SK-N-SH (cell line): Measurements from ENCODE around the gene PIAS1. TPM values are rescaled to one million over a fixed set of nuclear protein-coding genes. Genes with fewer than 3 reads are reported as not detected.

Experiments
- CTCF ChIA-PET: fragments of 300-600, 350-600 bp; formaldehyde crosslinking; extraction: SDS; loops from one replicate; lab custom pipeline; 2021; lab: Yijun Ruan, JAX
- POLR2A ChIA-PET: fragments of 350-600 bp; sonication (Branson Sonifier 250); formaldehyde crosslinking; extraction: SDS; loops from one replicate; lab custom pipeline; 2020; ENCODE audit warnings: antibody characterized with exemption, inconsistent platforms; lab: Yijun Ruan, JAX
- DNase-seq: peaks from one replicate; pipeline ENCODE4 v3.0.0; 2012
- H2AFZ ChIP-seq: fragments of 200-600 bp; sonication (generic); 2 replicates; pipeline ENCODE4 v1.8.1; 2016; ENCODE audit warnings: antibody characterized with exemption, mild to moderate bottlenecking, low read depth
- H3F3A ChIP-seq: fragments of 200-600 bp; sonication (generic); replicated peaks from 2 replicates; pipeline ENCODE3; 2016; ENCODE audit warnings: antibody characterized with exemption, mild to moderate bottlenecking; ENCODE audit not compliant: insufficient read depth
- H3K27ac ChIP-seq, 2 experiments: fragments of 200-500 bp in 1 of 2; fragments of 200-600 bp in 1 of 2; sonication (Bioruptor generic) in 1 of 2; sonication (generic), shearing (Covaris generic) in 1 of 2; 2 replicates each; pipeline versions ENCODE4 v1.5.1 to v1.6.1; 2014 to 2016; ENCODE audit warnings: low read depth in 2 of 2, inconsistent platforms in 1 of 2, low read length in 1 of 2, mild to moderate bottlenecking in 1 of 2, mixed read lengths in 1 of 2
- H3K27me3 ChIP-seq: fragments of 200-600 bp; sonication (generic), shearing (Covaris generic); 2 replicates; pipeline ENCODE4 v1.6.1; 2016; ENCODE audit warnings: mixed run types; ENCODE audit not compliant: insufficient read depth
- H3K36me3 ChIP-seq, 2 experiments: fragments of 200-500 bp in 1 of 2; fragments of 200-600 bp in 1 of 2; sonication (Bioruptor generic) in 1 of 2; sonication (generic) in 1 of 2; replicated peaks in 1 of 2; 2 replicates each; pipeline versions ENCODE3 to v1.5.1; 2014 to 2016; ENCODE audit warnings: low read length in 1 of 2, mild to moderate bottlenecking in 1 of 2; ENCODE audit not compliant: insufficient read depth in 2 of 2, control insufficient read depth in 1 of 2
- H3K4me1 ChIP-seq, 2 experiments: fragments of 200-500 bp in 1 of 2; fragments of 200-600 bp in 1 of 2; sonication (Bioruptor generic) in 1 of 2; sonication (generic), shearing (Covaris generic) in 1 of 2; 2 replicates each; pipeline versions ENCODE4 v1.5.1 to v1.6.1; 2014 to 2016; ENCODE audit warnings: low read depth in 1 of 2, low read length in 1 of 2, mixed run types in 1 of 2; ENCODE audit not compliant: insufficient read depth in 2 of 2, control insufficient read depth in 1 of 2
- H3K4me2 ChIP-seq: fragments of 200-600 bp; sonication (generic), shearing (Covaris generic); 2 replicates; pipeline ENCODE4 v1.6.1; 2017; ENCODE audit warnings: mixed run types
- H3K4me3 ChIP-seq, 2 experiments: fragments of 200-500 bp in 1 of 2; fragments of 200-600 bp in 1 of 2; sonication (Bioruptor generic) in 1 of 2; sonication (generic), shearing (Covaris generic) in 1 of 2; 2 replicates each; pipeline versions ENCODE4 v1.5.1 to v1.8.1; 2014 to 2016; ENCODE audit warnings: low read depth in 2 of 2, inconsistent platforms in 1 of 2, low read length in 1 of 2, mild to moderate bottlenecking in 1 of 2, mixed read lengths in 1 of 2, moderate library complexity in 1 of 2
- H3K79me2 ChIP-seq: fragments of 200-600 bp; sonication (generic); 2 replicates; pipeline ENCODE4 v1.8.1; 2017; ENCODE audit warnings: mild to moderate bottlenecking; ENCODE audit not compliant: insufficient read depth
- H3K9ac ChIP-seq: fragments of 200-600 bp; sonication (generic); 2 replicates; pipeline ENCODE4 v1.6.1; 2017; ENCODE audit warnings: mixed run types
- H3K9me2 ChIP-seq: fragments of 200-600 bp; sonication (generic); 2 replicates; pipeline ENCODE4 v1.6.1; 2017; ENCODE audit warnings: mixed run types
- H3K9me3 ChIP-seq: fragments of 200-600 bp; sonication (generic); 2 replicates; pipeline ENCODE4 v1.6.1; 2017; ENCODE audit warnings: mixed run types, mild to moderate bottlenecking, moderate library complexity
- H4K20me1 ChIP-seq: fragments of 200-600 bp; sonication (generic); 2 replicates; pipeline ENCODE4 v1.6.1; 2017; ENCODE audit warnings: mild to moderate bottlenecking, mixed run types; ENCODE audit not compliant: insufficient read depth
- CHD2 ChIP-seq: fragments of 150-350 bp; IDR thresholded peaks from 2 replicates; pipeline ENCODE4 v1.6.1; 2018; ENCODE audit warnings: low read length; ENCODE audit not compliant: partially characterized antibody
- CTCF ChIP-seq: fragments of 200-600 bp; sonication (generic); IDR thresholded peaks from 2 replicates; pipeline ENCODE4 v1.6.1; 2017; ENCODE audit warnings: antibody characterized with exemption, mild to moderate bottlenecking, moderate library complexity
- EP300 ChIP-seq, 2 experiments: IDR thresholded peaks; 2 replicates each; pipeline versions ENCODE4 v1.4.0 to v1.6.1; 2012; ENCODE audit warnings: borderline replicate concordance in 1 of 2, low read depth in 1 of 2, low read length in 1 of 2
- EZH2phosphoT487 ChIP-seq: fragments of 200-600 bp; sonication (generic); IDR thresholded peaks from 2 replicates; pipeline ENCODE4 v1.6.1; 2017; ENCODE audit warnings: low read depth, mixed run types, mild to moderate bottlenecking, antibody characterized with exemption, moderate library complexity, borderline replicate concordance
- FOSL2 ChIP-seq: IDR thresholded peaks from 2 replicates; pipeline ENCODE4 v1.4.0; 2012; ENCODE audit warnings: low read depth, mild to moderate bottlenecking, moderate library complexity, borderline replicate concordance
- FOXM1 ChIP-seq: IDR thresholded peaks from 2 replicates; pipeline ENCODE4 v1.4.0; 2012; ENCODE audit warnings: low read depth, mild to moderate bottlenecking
- GABPA ChIP-seq: IDR thresholded peaks from 2 replicates; pipeline ENCODE4 v1.4.0; 2012; ENCODE audit warnings: low read depth, mild to moderate bottlenecking
- GATA2 ChIP-seq: sonication (generic); formaldehyde crosslinking; IDR thresholded peaks from 2 replicates; pipeline ENCODE4 v1.5.0; 2020; ENCODE audit warnings: mild to moderate bottlenecking, missing genetic modification reagents
- JUND ChIP-seq: IDR thresholded peaks from 2 replicates; pipeline ENCODE4 v1.4.0; 2012
- RAD21 ChIP-seq: IDR thresholded peaks from 2 replicates; pipeline ENCODE4 v1.6.1; 2012; ENCODE audit warnings: mild to moderate bottlenecking, low read length
- RFX5 ChIP-seq: IDR thresholded peaks from 2 replicates; pipeline ENCODE4 v1.6.1; 2012; ENCODE audit warnings: mild to moderate bottlenecking, improper control_type of control experiment, low read length
- RXRA ChIP-seq: IDR thresholded peaks from 2 replicates; pipeline ENCODE4 v1.4.0; 2012; ENCODE audit warnings: low read depth, mild to moderate bottlenecking, borderline replicate concordance
- TAF1 ChIP-seq: IDR thresholded peaks from 2 replicates; pipeline ENCODE4 v1.6.1; 2012; ENCODE audit warnings: low read depth, mild to moderate bottlenecking, low read length, moderate library complexity, borderline replicate concordance
- TCF12 ChIP-seq: IDR thresholded peaks from 2 replicates; pipeline ENCODE4 v1.4.0; 2012
- YY1 ChIP-seq: IDR thresholded peaks from 2 replicates; pipeline ENCODE4 v1.4.0; 2012; ENCODE audit warnings: low read depth, mild to moderate bottlenecking
- WGBS: methylation state at CpG from one replicate; pipeline ENCODE4 v1.1.6; 2017; ENCODE audit warnings: low lambda C conversion rate; 5-methylcytosine and 5-hydroxymethylcytosine counted together
- polyA plus RNA-seq, 3 experiments: library from polyadenylated mRNA; depleted of rRNA; stranded (reverse); fragments of >200 nt; gene quantifications; 2 replicates each; pipeline ENCODE4 v1.2.3, GENCODE V29; 2012
- TF ChIP-seq, protein P1 (sequence below): IDR thresholded peaks from 2 replicates; pipeline ENCODE4 v1.4.0; 2012; ENCODE audit warnings: low read depth, borderline replicate concordance
- TF ChIP-seq, protein P2 (sequence below): IDR thresholded peaks from 2 replicates; pipeline ENCODE4 v1.6.1; 2012; ENCODE audit warnings: mild to moderate bottlenecking, low read depth, low read length, moderate library complexity
- TF ChIP-seq, protein P3 (sequence below): fragments of 150-350 bp; IDR thresholded peaks from 2 replicates; pipeline ENCODE4 v1.6.1; 2017; ENCODE audit warnings: antibody characterized with exemption, low read length, low read depth, borderline replicate concordance

PIAS1 gene
- polyA plus RNA-seq, 1 of the 3 experiments (the other 2 are of a cell fraction): 9.0 TPM

DNA sequence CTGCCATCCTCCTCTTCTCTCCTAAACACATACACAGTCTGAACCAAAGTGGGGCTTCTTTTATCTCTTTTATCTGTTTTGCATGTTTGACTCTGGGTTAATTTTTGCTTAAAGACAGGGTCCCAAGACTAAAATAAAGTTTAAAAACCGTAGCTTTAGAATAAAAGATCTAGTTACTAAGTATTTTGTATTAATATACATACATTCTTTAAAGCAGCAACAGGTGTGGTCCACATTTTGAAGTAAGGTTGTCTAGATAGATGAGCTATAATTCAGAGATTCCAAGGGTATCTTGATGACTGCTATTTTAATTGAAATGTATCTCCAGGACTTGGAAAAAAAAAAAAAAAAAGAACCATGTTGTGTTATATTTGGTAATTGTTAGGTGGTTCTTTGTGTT is 89.7 kb downstream of the PIAS1 start:
- ChIA-PET CTCF (interaction anchor here (0.7 to 3.3 kb wide), 2 partner anchors 11 to 130 kb away, joined by 3 to 14 read pairs; no protein-coding TSS in a partner anchor), POLR2A (no interaction called here)
- Histone ChIP-seq H3K27ac (no peak overlapping the region), H3K9me2 (no peaks in the 10 kb centered on the region), H3F3A (peaks cover 17% of the 10 kb centered on the region), H3K4me3 (no peak overlapping the region), H3K4me2 (no peak overlapping the region), H3K9me3 (no peaks in the 10 kb centered on the region), H3K4me1 (peaks cover 0 to 1% of the 10 kb centered on the region in 2 experiments; a peak in 2 of 4 replicates), H3K27me3 (no peaks in the 10 kb centered on the region), H4K20me1 (no peaks in the 10 kb centered on the region), H2AFZ (no peak overlapping the region), H3K9ac (no peak overlapping the region), H3K79me2 (peaks cover 18% of the 10 kb centered on the region; the same call in 1 of the 2 replicates), H3K36me3 (peaks cover 20 to 26% of the 10 kb centered on the region in 2 experiments)
- no peak for DNase-seq
- 97% methylated on average over 1 of the region's 1 CpG for WGBS
- TF ChIP-seq YY1 (no peak), EP300 (IDR thresholded peaks at IDR 0.05; ENCODE audit: borderline replicate concordance in 1 of 2, low read depth in 1 of 2, low read length in 1 of 2) (no peak), TCF12 (no peak), RFX5 (no peak), GABPA (no peak), RAD21 (no peak), EZH2phosphoT487 (no peak), CTCF (no peak), TAF1 (no peak)
- TF ChIP-seq, protein P1, sequence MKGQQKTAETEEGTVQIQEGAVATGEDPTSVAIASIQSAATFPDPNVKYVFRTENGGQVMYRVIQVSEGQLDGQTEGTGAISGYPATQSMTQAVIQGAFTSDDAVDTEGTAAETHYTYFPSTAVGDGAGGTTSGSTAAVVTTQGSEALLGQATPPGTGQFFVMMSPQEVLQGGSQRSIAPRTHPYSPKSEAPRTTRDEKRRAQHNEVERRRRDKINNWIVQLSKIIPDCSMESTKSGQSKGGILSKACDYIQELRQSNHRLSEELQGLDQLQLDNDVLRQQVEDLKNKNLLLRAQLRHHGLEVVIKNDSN: no peak

DNA sequence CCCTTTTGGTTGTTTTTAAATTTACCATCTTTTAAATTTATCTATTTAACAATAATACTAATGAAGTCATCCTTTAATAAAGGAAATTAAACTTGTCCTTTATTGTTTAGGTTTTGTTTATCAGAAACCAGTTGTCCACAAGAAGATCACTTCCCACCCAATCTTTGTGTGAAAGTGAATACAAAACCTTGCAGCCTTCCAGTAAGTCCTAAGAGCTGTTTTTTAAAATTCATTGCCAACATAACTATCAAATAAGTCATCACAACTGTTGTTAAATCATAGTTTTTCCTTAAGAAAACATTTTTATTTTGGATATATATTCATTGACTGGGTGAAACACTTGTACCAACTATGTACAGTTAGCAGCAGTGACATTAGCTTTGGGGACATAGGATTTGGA is 91.6 kb downstream of the PIAS1 start:
- no peak overlapping the region for H3K9ac ChIP-seq
- H3K4me3 ChIP-seq: no peak overlapping the region
- TF ChIP-seq FOXM1: no peak
- no peak for TF ChIP-seq EZH2phosphoT487
- no peak for TF ChIP-seq GATA2 (CRISPR knock-in tag)
- no peak for TF ChIP-seq CHD2
- TF ChIP-seq RXRA: no peak
- no peak for TF ChIP-seq TAF1
- no peak for TF ChIP-seq JUND
- TF ChIP-seq, protein P2, sequence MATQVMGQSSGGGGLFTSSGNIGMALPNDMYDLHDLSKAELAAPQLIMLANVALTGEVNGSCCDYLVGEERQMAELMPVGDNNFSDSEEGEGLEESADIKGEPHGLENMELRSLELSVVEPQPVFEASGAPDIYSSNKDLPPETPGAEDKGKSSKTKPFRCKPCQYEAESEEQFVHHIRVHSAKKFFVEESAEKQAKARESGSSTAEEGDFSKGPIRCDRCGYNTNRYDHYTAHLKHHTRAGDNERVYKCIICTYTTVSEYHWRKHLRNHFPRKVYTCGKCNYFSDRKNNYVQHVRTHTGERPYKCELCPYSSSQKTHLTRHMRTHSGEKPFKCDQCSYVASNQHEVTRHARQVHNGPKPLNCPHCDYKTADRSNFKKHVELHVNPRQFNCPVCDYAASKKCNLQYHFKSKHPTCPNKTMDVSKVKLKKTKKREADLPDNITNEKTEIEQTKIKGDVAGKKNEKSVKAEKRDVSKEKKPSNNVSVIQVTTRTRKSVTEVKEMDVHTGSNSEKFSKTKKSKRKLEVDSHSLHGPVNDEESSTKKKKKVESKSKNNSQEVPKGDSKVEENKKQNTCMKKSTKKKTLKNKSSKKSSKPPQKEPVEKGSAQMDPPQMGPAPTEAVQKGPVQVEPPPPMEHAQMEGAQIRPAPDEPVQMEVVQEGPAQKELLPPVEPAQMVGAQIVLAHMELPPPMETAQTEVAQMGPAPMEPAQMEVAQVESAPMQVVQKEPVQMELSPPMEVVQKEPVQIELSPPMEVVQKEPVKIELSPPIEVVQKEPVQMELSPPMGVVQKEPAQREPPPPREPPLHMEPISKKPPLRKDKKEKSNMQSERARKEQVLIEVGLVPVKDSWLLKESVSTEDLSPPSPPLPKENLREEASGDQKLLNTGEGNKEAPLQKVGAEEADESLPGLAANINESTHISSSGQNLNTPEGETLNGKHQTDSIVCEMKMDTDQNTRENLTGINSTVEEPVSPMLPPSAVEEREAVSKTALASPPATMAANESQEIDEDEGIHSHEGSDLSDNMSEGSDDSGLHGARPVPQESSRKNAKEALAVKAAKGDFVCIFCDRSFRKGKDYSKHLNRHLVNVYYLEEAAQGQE: no peak
- TF ChIP-seq RAD21: no peak
- TF ChIP-seq, protein P3, sequence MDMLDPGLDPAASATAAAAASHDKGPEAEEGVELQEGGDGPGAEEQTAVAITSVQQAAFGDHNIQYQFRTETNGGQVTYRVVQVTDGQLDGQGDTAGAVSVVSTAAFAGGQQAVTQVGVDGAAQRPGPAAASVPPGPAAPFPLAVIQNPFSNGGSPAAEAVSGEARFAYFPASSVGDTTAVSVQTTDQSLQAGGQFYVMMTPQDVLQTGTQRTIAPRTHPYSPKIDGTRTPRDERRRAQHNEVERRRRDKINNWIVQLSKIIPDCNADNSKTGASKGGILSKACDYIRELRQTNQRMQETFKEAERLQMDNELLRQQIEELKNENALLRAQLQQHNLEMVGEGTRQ: no peak
- no peak for TF ChIP-seq FOSL2
- no peak overlapping the region for H2AFZ ChIP-seq
- H3K27ac ChIP-seq: no peak overlapping the region
- H3K4me2 ChIP-seq: no peak overlapping the region
- no peaks in the 10 kb centered on the region for H3K9me3 ChIP-seq
- H3K9me2 ChIP-seq: no peaks in the 10 kb centered on the region
- no peak for DNase-seq
- peaks cover 0 to 7% of the 10 kb centered on the region in 2 experiments; a peak in 2 of 4 replicates for H3K4me1 ChIP-seq
- no peaks in the 10 kb centered on the region for H4K20me1 ChIP-seq
- POLR2A ChIA-PET: no interaction called here
- CTCF ChIA-PET: interaction anchor here (3.3 kb wide), 1 partner anchor 9 kb away, joined by 14 read pairs; no protein-coding TSS in a partner anchor
- H3K79me2 ChIP-seq: peaks cover 10% of the 10 kb centered on the region; the same call in 1 of the 2 replicates
- no peaks in the 10 kb centered on the region for H3K27me3 ChIP-seq
- peaks cover 26% of the 10 kb centered on the region for H3F3A ChIP-seq
- peaks cover 15 to 28% of the 10 kb centered on the region in 2 experiments for H3K36me3 ChIP-seq
